ENCODE data around the gene MYL3.

GRCh38 chr3:46882377-46883053 lies 19.3 kb upstream of the MYL3 start:
- TF ChIP-seq RAD21 (IDR thresholded peaks at IDR 0.05; ENCODE audit: low read length) (no peak), POLR2AphosphoS5 (IDR thresholded peaks at IDR 0.05; ENCODE audit: low read depth, low read length) (no peak), TAF1 (IDR thresholded peaks at IDR 0.05; ENCODE audit: borderline replicate concordance, low read depth, low read length) (no peak)
- TF ChIP-seq, protein P1, sequence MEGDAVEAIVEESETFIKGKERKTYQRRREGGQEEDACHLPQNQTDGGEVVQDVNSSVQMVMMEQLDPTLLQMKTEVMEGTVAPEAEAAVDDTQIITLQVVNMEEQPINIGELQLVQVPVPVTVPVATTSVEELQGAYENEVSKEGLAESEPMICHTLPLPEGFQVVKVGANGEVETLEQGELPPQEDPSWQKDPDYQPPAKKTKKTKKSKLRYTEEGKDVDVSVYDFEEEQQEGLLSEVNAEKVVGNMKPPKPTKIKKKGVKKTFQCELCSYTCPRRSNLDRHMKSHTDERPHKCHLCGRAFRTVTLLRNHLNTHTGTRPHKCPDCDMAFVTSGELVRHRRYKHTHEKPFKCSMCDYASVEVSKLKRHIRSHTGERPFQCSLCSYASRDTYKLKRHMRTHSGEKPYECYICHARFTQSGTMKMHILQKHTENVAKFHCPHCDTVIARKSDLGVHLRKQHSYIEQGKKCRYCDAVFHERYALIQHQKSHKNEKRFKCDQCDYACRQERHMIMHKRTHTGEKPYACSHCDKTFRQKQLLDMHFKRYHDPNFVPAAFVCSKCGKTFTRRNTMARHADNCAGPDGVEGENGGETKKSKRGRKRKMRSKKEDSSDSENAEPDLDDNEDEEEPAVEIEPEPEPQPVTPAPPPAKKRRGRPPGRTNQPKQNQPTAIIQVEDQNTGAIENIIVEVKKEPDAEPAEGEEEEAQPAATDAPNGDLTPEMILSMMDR (IDR thresholded peaks at IDR 0.05) = no peak

Data from SK-N-SH (cell line).